Loucy (cell line): ENCODE measurements around the gene D2HGDH.

ENCODE experiments used
- EZH2phosphoT487 ChIP-seq: fragments of 200-600 bp; IDR thresholded peaks from 2 replicates; pipeline ENCODE4 v1.6.1; 2018; ENCODE audit warnings: antibody characterized with exemption, mild to moderate bottlenecking, moderate library complexity, borderline replicate concordance
- TF ChIP-seq, protein P1 (sequence below): fragments of 200-600 bp; sonication (generic); conservative IDR thresholded peaks from 2 replicates; pipeline ENCODE4 v1.5.1; 2014; ENCODE audit warnings: mild to moderate bottlenecking, antibody characterized with exemption, low read length

GRCh38 chr2:241795021-241795999 is 60.9 kb downstream of the D2HGDH start:
- TF ChIP-seq EZH2phosphoT487 = no peak
- TF ChIP-seq, protein P1, sequence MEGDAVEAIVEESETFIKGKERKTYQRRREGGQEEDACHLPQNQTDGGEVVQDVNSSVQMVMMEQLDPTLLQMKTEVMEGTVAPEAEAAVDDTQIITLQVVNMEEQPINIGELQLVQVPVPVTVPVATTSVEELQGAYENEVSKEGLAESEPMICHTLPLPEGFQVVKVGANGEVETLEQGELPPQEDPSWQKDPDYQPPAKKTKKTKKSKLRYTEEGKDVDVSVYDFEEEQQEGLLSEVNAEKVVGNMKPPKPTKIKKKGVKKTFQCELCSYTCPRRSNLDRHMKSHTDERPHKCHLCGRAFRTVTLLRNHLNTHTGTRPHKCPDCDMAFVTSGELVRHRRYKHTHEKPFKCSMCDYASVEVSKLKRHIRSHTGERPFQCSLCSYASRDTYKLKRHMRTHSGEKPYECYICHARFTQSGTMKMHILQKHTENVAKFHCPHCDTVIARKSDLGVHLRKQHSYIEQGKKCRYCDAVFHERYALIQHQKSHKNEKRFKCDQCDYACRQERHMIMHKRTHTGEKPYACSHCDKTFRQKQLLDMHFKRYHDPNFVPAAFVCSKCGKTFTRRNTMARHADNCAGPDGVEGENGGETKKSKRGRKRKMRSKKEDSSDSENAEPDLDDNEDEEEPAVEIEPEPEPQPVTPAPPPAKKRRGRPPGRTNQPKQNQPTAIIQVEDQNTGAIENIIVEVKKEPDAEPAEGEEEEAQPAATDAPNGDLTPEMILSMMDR = no peak
